Cardiac ventricle fibroblast (primary cell): ENCODE results near the gene XDH. TPM values are rescaled to one million over a fixed set of nuclear protein-coding genes. Genes with fewer than 3 reads are reported as not detected.

Source experiments
- total RNA-seq: library from RNA; depleted of rRNA; stranded (reverse); fragments of >200 nt; gene quantifications from 2 replicates; pipeline ENCODE4 v1.2.3, GENCODE V29; 2015

Gene XDH
- total RNA-seq, result not detected in 2 replicates

DNA sequence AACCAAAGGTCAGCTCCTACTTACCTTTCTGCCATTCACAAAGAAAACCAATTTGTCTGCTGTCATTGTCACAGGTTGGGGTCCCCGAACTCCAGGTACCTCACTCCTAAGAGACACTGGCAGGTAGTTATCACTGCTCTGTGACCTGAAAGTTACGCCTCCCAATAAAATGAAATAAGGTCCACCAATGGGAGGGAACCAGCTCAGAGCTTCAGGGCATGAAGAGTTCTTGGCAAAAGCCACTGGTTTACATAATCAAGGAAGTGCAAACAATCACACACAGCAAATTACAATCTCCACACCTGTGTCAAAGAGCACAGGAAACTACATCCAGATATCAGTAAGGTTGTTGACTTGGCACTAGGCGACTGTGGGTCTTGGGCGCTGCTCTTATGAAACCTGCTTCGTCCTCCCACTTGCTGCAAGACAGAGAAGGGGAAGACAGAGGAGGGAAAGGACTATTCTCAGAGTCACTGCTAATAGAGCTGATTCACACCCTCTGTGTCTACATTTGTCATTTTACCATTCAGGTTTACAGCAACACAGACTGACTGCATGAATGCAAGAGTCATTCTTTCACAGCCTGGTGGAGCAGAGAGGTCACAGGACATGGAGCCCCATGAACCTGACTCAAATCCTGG lies at the start of gene XDH:
Gene XDH, minus strand, starts transcription at position 142 of the 641 bp plus-strand sequence. Its CDS starts 76 bp downstream, at position 66.

Other genes with a start within 250 kb of the XDH start
- not detected in 2 replicates for gene CAPN14, start 197.2 kb downstream of the XDH start, total RNA-seq
- gene EHD3, start 180.6 kb downstream of the XDH start, total RNA-seq, result 4.2 and 5.8 TPM in 2 replicates
- not detected in 2 replicates for gene SRD5A2, start 166.2 kb upstream of the XDH start, total RNA-seq